OCI-LY7 (cell line): ENCODE results near the gene TENT5A. TPM values are rescaled to one million over a fixed set of nuclear protein-coding genes. Genes with fewer than 3 reads are reported as not detected.

Experiments
- BruUV-seq: library from RNA; stranded (reverse); fragments of 400-500 nt; replicated peaks from 2 replicates; lab custom pipeline; 2021; lab: Mats Ljungman, UMichigan
- CTCF ChIA-PET: fragments of 300-600 bp; sonication (Branson Sonifier 250); formaldehyde crosslinking; loops from one replicate; lab custom pipeline; 2022; ENCODE audit warnings: antibody characterized with exemption; ENCODE audit not compliant: unreplicated experiment; lab: Charles Lee
- POLR2A ChIA-PET: fragments of 300-600 bp; sonication (Branson Sonifier 250); formaldehyde crosslinking; loops from one replicate; lab custom pipeline; 2022; ENCODE audit warnings: antibody characterized with exemption; lab: Charles Lee
- DNase-seq: peaks from one replicate; pipeline ENCODE4 v3.0.0-alpha.2; 2015; ENCODE audit warnings: low spot score
- H2AFZ ChIP-seq: fragments of 200-600 bp; sonication (generic), shearing (Covaris generic); 2 replicates; pipeline ENCODE4 v1.6.1; 2014; ENCODE audit warnings: mild to moderate bottlenecking, antibody characterized with exemption, low read length, moderate library complexity
- H3K27ac ChIP-seq: fragments of 200-600 bp; sonication (generic); 2 replicates; pipeline ENCODE4 v1.5.1; 2014; ENCODE audit warnings: mixed run types, low read depth, mild to moderate bottlenecking, moderate library complexity, low read length, inconsistent platforms; ENCODE audit not compliant: poor library complexity, severe bottlenecking
- H3K36me3 ChIP-seq: fragments of 200-600 bp; sonication (generic); 2 replicates; pipeline ENCODE4 v1.6.1; 2014; ENCODE audit warnings: mild to moderate bottlenecking, antibody characterized with exemption, low read length, moderate library complexity, mixed read lengths; ENCODE audit not compliant: insufficient read depth
- H3K4me1 ChIP-seq: fragments of 200-600 bp; sonication (generic); 2 replicates; pipeline ENCODE4 v1.5.1; 2014; ENCODE audit warnings: mild to moderate bottlenecking, low read length; ENCODE audit not compliant: insufficient read depth, poor library complexity, severe bottlenecking
- H3K4me2 ChIP-seq: fragments of 200-600 bp; sonication (generic); 2 replicates; pipeline ENCODE4 v1.6.1; 2014; ENCODE audit warnings: mild to moderate bottlenecking, low read length
- H3K4me3 ChIP-seq: fragments of 200-600 bp; sonication (generic); 2 replicates; pipeline ENCODE4 v1.5.1; 2014; ENCODE audit warnings: mild to moderate bottlenecking, low read depth, low read length; ENCODE audit not compliant: poor library complexity, severe bottlenecking
- H3K79me2 ChIP-seq: fragments of 200-600 bp; sonication (generic); 2 replicates; pipeline ENCODE4 v1.6.1; 2016; ENCODE audit warnings: low read depth, mild to moderate bottlenecking, low read length, moderate library complexity, mixed read lengths; ENCODE audit not compliant: insufficient read depth
- H3K9me2 ChIP-seq: fragments of 200-600 bp; sonication (generic); 2 replicates; pipeline ENCODE4 v1.6.1; 2016; ENCODE audit warnings: mild to moderate bottlenecking, low read length, mixed read lengths; ENCODE audit not compliant: insufficient read depth
- H3K9me3 ChIP-seq: fragments of 200-600 bp; sonication (generic); 2 replicates; pipeline ENCODE4 v1.6.1; 2014; ENCODE audit warnings: mild to moderate bottlenecking, mixed run types, low read length, mixed read lengths
- H4K20me1 ChIP-seq: fragments of 200-600 bp; sonication (generic); 2 replicates; pipeline ENCODE4 v1.6.1; 2014; ENCODE audit warnings: mild to moderate bottlenecking, antibody characterized with exemption, low read length, moderate library complexity, mixed read lengths; ENCODE audit not compliant: insufficient read depth
- EZH2phosphoT487 ChIP-seq: fragments of 200-600 bp; sonication (generic); IDR thresholded peaks from 2 replicates; pipeline ENCODE4 v1.6.1; 2018; ENCODE audit warnings: low read depth, borderline replicate concordance, mild to moderate bottlenecking, mixed run types, antibody characterized with exemption, low read length, moderate library complexity, mixed read lengths
- intact Hi-C: fragments of 100-400 bp; cut with micrococcal nuclease; formaldehyde crosslinking; loops from one replicate; pipeline ENCODE4 v1.10.0; 2022; ENCODE audit not compliant: unreplicated experiment
- total RNA-seq, 2 experiments: library from RNA; depleted of rRNA in 1 of 2; stranded (reverse); fragments of >200 nt in 1 of 2; shearing (Covaris generic) in 1 of 2; gene quantifications; 2 replicates each; pipeline ENCODE4 v1.2.3, GENCODE V29; 2014 to 2022
- TF ChIP-seq, protein P1 (sequence below): fragments of 200-600 bp; sonication (generic); conservative IDR thresholded peaks from 2 replicates; pipeline ENCODE4 v1.5.1; 2014; ENCODE audit warnings: mild to moderate bottlenecking, antibody characterized with exemption, low read length, moderate library complexity, mixed read lengths

The TENT5A gene
- total RNA-seq, 2 experiments from 2014 or later: not detected

DNA sequence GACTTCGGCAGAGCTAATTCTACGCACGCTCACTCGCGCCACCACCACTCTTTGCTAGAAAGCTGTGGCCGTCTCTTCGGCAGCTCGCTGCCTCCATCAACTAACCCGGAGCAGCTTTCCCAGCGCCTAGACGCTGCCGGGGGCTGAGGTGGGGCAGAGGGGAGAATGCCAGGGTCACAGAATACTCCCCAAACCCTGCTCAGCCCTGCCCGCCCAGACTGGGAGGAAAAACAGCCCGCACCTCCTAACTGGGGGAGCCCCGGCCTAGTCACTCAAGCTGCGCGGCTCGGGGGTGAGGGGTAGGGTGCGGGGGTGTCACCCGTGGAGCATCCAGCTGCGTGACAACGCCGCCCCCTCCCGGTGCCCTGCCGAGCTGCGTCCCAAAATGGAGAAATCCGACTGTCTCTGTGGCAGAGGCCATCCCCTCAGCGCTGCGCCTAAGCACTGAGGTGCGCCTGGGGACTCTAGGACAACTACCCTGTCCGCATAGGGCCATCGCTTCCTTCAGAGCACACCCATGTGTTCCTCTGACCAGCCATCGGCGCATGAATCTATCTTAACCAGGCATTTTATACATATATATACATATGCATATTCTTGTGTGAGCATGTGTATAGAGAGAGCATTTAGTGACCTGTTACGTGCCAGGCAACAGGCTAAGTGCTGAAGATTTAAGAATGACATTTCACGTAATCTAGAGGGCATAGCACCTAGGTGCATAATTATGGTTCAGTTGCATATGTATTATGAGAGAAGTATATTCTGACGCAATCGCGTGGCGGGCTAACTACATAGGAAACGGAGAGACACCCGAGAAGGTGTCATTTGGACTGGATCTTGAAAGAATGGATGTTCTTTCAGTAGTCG is 1.5 kb upstream of the TENT5A start:
- Histone ChIP-seq H3K79me2 (no peaks in the 10 kb centered on the region), H3K27ac (no peak overlapping the region), H3K36me3 (no peaks in the 10 kb centered on the region), H3K9me2 (no peaks in the 10 kb centered on the region), H2AFZ (no peak overlapping the region), H3K4me1 (no peaks in the 10 kb centered on the region), H3K9me3 (no peaks in the 10 kb centered on the region; the same call in 1 of the 2 replicates), H3K4me2 (no peak overlapping the region), H3K4me3 (no peak overlapping the region), H4K20me1 (no peaks in the 10 kb centered on the region)
- intact Hi-C loops: no loop called here
- no peak for DNase-seq
- TF ChIP-seq EZH2phosphoT487: no peak
- TF ChIP-seq, protein P1, sequence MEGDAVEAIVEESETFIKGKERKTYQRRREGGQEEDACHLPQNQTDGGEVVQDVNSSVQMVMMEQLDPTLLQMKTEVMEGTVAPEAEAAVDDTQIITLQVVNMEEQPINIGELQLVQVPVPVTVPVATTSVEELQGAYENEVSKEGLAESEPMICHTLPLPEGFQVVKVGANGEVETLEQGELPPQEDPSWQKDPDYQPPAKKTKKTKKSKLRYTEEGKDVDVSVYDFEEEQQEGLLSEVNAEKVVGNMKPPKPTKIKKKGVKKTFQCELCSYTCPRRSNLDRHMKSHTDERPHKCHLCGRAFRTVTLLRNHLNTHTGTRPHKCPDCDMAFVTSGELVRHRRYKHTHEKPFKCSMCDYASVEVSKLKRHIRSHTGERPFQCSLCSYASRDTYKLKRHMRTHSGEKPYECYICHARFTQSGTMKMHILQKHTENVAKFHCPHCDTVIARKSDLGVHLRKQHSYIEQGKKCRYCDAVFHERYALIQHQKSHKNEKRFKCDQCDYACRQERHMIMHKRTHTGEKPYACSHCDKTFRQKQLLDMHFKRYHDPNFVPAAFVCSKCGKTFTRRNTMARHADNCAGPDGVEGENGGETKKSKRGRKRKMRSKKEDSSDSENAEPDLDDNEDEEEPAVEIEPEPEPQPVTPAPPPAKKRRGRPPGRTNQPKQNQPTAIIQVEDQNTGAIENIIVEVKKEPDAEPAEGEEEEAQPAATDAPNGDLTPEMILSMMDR: no peak
- CTCF ChIA-PET: no interaction called here
- no TSS peak for BruUV-seq
- POLR2A ChIA-PET: no interaction called here

DNA sequence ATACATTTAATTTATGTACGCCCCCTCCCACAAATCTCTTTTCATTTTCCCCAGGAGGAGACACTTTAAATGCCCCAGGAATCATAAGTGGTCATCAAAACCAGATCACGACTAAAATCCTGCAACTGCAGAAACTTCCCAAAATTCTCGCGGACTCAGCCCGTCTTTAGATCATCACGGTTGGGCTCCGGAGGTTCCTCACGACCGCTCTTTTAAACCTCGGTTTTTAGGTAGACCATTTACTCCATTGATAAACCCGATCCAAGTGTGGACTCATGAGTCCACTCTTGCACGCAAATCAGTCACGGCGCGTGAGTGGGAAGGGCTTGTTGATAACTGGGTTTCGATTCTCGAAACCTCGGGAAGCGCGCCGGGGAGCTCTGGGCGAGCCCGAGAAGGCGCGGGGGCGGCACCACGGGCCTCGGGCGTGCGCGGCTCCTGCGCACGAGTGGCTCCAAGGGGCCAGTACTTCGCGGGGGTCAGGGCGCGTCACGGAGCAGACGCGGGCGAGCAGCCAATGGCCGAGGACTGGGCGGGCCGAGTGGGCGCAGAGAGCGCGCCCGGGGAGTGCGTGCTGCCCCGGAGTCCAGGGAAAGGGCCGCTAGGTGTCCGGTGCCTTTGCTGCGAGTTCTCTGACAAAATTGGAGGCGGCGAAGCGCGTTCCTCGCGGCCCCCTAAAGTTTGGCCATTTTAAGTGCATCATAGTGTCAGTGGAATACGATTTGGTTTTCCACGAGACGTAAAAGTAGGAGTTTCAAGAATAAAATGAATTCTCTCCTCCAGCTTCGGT is 635 bp upstream of the TENT5A start:
- Histone ChIP-seq H2AFZ (no peak overlapping the region), H3K79me2 (no peaks in the 10 kb centered on the region), H3K9me3 (no peaks in the 10 kb centered on the region; the same call in 1 of the 2 replicates), H3K27ac (no peak overlapping the region), H3K4me2 (no peak overlapping the region), H3K4me1 (no peaks in the 10 kb centered on the region), H3K36me3 (no peaks in the 10 kb centered on the region), H3K4me3 (no peak overlapping the region), H4K20me1 (no peaks in the 10 kb centered on the region), H3K9me2 (no peaks in the 10 kb centered on the region)
- ChIA-PET CTCF (no interaction called here), POLR2A (no interaction called here)
- no TSS peak for BruUV-seq
- intact Hi-C loops: no loop called here
- no peak for DNase-seq
- TF ChIP-seq EZH2phosphoT487: no peak
- TF ChIP-seq, protein P1: no peak
